Bronchial epithelial cell (primary cell): ENCODE data around the gene CPLX1. TPM values are rescaled to one million over a fixed set of nuclear protein-coding genes. Genes with fewer than 3 reads are reported as not detected.

ENCODE experiments used
- DNase-seq: peaks from one replicate; pipeline ENCODE4 v3.0.0-alpha.2; 2010; ENCODE audit warnings: low read depth
- FAIRE-seq: peaks from 2 replicates; lab custom pipeline; 2011; peaks lifted over from hg19 to GRCh38; lab: Jason Lieb, UNC
- H3K27me3 ChIP-seq: 2 replicates; pipeline ENCODE4 v1.5.1; 2011; ENCODE audit warnings: low read length; ENCODE audit not compliant: control insufficient read depth, insufficient read depth
- H3K36me3 ChIP-seq: 2 replicates; pipeline ENCODE4 v1.5.1; 2011; ENCODE audit warnings: low read length; ENCODE audit not compliant: control insufficient read depth, insufficient read depth
- H3K4me3 ChIP-seq: 2 replicates; pipeline ENCODE4 v1.5.1; 2011; ENCODE audit warnings: mild to moderate bottlenecking, low read depth, low read length, control low read depth
- CTCF ChIP-seq: IDR thresholded peaks from 2 replicates; pipeline ENCODE4 v1.5.1; 2011; ENCODE audit warnings: mild to moderate bottlenecking, moderate library complexity, low read length, control low read depth, inconsistent platforms; ENCODE audit not compliant: insufficient read depth, severe bottlenecking
- total RNA-seq: library from RNA; depleted of rRNA; stranded (reverse); fragments of >200 nt; gene quantifications from 2 replicates; pipeline ENCODE4 v1.2.1, GENCODE V29; 2014

CPLX1 gene
- total RNA-seq, 1 donor from 2014 or later, result not detected

DNA sequence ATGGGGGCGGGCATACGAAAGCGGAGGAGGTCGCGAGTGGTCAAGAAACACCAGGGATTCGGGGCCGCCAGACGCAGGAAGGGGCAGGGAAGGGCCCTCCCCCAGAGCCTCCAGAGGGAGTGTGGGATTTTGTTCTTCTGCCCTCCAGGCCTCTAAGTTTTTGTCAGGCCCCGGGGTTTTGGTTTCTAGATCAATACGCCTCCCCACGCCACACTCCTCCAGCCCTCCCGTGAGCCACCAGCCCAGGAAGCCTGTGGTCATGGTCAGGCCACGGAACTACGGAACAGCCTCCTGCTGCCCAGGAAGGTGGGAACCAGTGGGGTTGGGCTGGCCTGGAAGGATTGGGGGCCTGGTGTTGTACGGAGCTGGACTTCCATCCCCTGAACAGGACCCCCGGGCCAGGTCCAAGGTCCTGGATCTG lies 38.4 kb downstream of the CPLX1 start:
- TF ChIP-seq CTCF, result no peak
- H3K27me3 ChIP-seq, result peaks cover 6% of the 10 kb centered on the region

GRCh38 chr4:786861-787300 lies 39.0 kb downstream of the CPLX1 start:
- no peaks in the 10 kb centered on the region for H3K36me3 ChIP-seq
- FAIRE-seq (no peak), DNase-seq (no peak)
- no peak overlapping the region for H3K4me3 ChIP-seq
- H3K27me3 ChIP-seq, result peaks cover 6% of the 10 kb centered on the region
- TF ChIP-seq CTCF, result peak; percentile 23

More for the DNA sequence above, 38.4 kb downstream of the CPLX1 start:
- no peak for DNase-seq
- Histone ChIP-seq H3K36me3 (no peaks in the 10 kb centered on the region), H3K4me3 (no peak overlapping the region)
- no peak for FAIRE-seq

DNA sequence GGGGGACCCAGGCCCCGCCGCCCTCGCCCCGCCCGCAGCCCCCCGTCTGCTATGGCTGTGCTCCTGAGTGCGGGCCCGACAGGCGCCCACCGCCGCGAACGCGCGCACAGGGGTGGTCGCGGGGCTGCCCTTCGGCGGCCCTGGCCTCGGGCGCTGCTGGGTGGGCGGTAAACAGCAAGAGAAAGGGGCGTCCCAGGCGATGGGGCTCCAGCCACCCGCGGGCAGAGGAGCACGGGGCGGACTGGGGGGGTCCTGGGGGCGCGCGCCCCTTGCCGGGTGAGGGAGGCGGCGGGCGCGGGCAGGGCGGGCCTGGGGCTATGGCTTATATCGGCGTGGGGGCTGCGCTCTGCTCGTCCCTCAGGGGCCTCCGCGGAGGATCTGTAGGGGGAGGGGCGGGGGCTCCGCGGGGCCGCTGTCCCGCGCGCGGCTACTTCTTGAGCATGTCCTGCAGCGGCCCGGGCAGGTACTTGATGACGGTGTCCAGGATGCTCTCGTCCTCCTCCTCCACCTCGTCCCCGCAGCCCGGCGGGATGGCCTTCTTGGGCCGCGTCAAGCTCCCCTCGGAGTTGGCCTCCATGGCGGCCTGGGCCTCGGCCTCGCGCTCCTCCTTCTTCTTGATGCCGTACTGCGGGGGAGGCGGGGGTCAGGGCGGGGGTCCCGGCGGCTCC lies 39.7 kb downstream of the CPLX1 start:
- FAIRE-seq, result no peak
- Histone ChIP-seq H3K4me3 (no peak overlapping the region), H3K27me3 (peaks cover 6% of the 10 kb centered on the region), H3K36me3 (no peaks in the 10 kb centered on the region)
- TF ChIP-seq CTCF, result no peak
- DNase-seq, result no peak

DNA sequence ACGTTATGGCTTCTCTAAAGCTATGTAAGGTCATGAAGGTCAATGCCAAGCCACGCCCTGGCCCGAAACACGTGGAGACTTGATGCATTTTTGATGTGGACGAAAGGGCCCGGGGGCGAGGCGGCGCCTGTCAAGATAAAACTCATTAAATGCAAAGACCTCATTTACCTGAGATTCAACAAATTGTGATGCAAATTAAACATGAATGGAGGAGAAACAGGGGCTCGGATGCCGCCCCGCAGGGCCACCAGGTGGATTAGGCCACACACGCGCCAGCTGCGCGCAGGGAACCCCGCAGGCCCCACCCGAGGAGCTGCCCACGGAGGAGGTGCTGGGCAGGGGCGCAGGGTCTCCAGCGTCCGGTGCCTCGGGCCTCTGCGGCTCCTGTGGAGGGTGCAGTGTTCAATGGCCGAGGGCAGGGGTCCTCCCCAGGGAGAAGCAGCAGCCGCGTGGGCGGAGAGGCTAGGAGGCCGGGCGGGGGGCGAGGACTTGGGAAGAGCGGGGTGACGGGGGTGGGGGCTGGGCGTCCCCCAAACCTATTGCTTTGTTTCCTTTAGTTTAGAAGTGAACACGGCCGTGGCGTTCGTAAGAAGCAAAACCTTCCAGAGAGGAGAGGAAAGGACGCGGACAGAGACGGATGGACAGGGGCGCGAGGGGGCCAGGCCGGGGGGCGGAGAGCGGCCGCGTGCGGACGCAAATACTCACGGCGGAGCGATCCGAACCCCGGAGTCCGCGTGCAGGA lies 40.4 kb downstream of the CPLX1 start:
- peaks cover 6% of the 10 kb centered on the region for H3K27me3 ChIP-seq
- no peak for TF ChIP-seq CTCF

DNA sequence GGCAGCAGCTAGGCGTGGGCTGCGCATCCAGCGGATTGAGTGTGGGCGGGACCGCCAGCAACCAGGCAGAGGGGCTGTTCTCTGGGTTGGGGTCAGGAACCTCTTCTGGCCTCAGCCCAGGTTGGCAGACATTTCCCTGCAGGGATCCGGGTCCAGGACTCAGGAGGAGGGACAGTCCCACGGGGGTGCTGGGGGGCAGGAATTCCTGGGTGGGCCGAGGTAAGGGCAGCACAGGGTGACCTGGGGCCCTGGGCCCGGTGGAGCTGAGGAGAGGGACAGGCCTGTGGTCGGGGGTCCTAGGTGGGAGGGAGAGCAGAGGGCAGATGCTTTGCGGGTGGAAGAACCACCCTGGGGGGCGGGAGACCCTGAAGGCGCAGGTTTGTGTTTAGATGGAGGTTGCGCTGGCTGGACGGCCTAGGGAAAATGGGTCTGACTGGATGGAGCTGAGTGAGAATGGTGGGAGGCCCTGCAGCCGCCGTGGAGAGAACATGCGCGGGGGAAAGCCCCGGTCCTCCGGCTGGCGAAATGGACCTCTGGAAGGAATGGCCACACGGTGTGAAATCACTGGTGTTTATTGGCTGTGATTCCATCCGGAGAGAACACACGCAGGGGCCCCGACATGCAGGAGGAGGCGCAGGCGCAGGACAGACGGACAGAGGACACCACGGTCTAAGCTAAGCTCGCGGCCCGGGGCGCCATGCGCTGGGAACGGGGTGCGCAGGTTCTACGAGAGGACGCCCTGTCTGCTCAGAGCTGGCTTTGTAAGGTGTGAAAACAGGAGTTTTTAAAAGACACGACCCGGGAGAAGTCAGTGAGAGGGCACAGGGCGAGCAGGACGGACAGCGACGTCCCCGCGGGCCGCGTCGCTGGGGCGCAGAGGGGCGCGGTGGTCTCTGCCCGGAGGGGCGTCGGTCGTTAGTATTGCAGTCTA lies 41.3 kb downstream of the CPLX1 start:
- DNase-seq, result no peak
- Histone ChIP-seq H3K4me3 (no peak overlapping the region), H3K27me3 (peaks cover 6% of the 10 kb centered on the region), H3K36me3 (peaks cover under 1% of the 10 kb centered on the region)
- no peak for TF ChIP-seq CTCF
- FAIRE-seq, result no peak

More for the DNA sequence above, 40.4 kb downstream of the CPLX1 start:
- Histone ChIP-seq H3K4me3 (no peak overlapping the region), H3K36me3 (no peaks in the 10 kb centered on the region)
- FAIRE-seq, result no peak
- DNase-seq, result no peak
